ENCODE data around the gene GALM.
"Not testable (repeated sequence)": the region's sequence is repeated elsewhere in the genome, so short reads cannot be mapped to it uniquely, and the experiment has no call there.

The GALM gene

DNA sequence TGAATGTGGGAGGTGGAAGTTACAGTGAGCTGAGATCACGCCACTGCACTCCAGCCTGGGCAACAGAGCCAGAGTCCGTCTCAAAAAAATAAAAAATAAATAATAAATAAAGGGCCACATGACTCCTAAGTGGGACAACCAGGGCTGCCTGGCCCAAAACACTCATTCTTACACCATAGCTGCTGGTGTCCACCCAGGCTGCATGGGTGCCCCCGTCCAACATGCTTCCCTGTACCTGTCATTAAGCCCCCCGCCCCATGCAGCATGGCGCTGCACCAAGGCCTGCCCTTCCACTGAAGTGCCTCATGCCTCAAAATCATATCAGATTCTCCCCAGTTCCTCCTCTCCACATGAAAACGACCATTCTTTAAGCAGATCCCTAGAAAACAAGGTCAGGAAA is 10.8 kb downstream of the GALM start:
- no peak for DNase-seq (ENCODE audit: low read depth in 4 of 4, low spot score in 1 of 4)

DNA sequence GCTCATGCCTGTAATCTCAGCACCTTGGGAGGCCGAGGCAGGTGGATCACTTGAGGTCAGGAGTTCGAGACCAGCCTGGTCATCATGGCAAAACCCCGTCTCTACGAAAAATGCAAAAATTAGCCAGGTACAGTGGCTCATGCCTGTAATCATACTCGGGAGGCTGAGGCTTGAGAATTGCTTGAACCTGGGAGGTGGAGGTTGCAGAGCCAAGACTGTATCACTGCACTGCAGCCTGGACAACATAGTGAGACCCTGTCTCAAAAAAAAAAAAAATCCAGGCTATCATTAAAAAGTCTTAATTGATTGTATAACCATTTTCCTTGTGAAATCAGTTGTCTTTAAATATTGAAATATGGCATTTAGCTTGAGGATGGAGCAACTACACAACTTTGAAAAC is 15.0 kb downstream of the GALM start:
- not testable (repeated sequence) for DNase-seq (ENCODE audit: low read depth in 4 of 4, low spot score in 1 of 4)

- DNase-seq (ENCODE audit: low read depth in 4 of 4, low spot score in 1 of 4) = no peak
Observed at GRCh38 chr2:38682008-38682575, 16.2 kb downstream of the GALM start.

GRCh38 chr2:38682620-38683019 is 16.7 kb downstream of the GALM start:
- not testable (repeated sequence) for DNase-seq (ENCODE audit: low read depth in 4 of 4, low spot score in 1 of 4)

GRCh38 chr2:38683766-38684165 is 17.9 kb downstream of the GALM start:
- no peak for DNase-seq (ENCODE audit: low read depth in 4 of 4, low spot score in 1 of 4)

DNA sequence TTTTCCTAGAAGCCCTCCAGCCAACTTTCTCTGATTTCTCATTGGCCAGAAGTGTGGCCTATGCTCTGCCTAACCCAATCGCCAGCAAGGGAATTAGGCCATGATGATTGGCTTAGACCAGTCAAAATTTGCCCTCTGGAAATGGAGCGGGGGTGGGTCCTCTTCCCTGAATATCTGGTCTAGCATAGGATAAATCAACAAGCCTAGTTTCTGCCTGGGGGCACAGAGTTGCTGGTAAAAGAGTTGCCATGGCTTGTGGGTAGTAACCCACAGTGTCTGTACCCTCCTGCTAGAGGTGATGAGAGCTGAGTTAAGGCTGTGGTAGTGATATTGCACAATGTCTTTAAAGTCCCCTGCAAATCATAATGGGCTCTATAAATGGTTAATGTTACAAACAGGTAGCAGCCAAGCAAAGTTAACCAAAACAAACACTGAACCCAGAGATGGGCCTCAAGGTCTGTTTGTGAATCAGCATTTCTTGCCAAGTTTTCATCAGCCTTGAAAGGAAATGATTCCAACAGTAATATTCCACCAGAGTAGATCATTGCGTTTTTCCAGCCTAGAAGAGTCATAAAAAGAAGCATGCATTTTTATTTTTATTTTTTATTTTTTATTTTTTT is 19.3 kb downstream of the GALM start:
- no peak for DNase-seq (ENCODE audit: low read depth in 4 of 4, low spot score in 1 of 4)

DNA sequence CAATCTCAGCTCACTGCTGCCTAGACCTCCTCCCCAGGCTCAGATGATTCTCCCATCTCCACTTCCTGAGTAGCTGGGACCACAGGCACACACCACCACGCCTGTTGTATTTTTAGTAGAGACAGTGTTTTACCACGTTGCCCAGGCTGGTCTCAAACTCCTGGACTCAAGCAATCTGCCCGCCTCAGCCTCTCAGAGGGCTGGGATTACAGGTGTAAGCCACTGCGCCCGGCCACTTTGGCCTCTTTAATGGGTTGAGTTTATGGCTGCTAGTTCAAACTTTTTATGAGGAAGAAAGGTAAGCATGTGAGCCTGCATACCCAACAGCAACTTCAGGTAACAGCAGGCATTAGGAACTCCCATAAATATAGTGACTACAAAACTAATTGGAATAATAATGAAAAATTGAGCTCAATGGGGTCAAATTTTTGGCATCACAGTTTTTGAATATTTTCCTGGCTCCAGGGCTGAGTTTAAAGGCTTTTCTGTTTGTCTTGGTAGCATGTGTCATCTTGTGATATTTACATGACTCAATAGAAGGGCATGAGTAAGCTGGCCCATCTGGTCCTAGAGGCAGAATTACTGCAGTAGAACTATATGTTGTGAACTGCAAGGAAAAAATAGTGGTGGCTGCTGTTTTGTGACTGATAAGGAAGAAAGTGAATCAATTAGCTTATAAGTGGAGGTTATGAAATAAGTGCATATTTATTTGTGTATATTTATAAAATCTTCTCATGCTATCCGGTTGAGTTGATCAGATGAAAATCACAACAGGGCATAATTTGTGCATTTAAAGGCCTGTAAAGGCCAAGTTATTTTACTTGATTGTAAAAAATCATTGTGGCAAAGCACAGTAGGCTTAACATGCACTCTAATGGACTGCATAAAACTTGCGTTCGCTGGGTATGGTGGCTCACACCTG is 24.8 kb downstream of the GALM start:
- DNase-seq (ENCODE audit: low read depth in 4 of 4, low spot score in 1 of 4) = no peak

GRCh38 chr2:38691994-38692393 is 26.1 kb downstream of the GALM start:
- no peak for DNase-seq (ENCODE audit: low read depth in 4 of 4, low spot score in 1 of 4)

GRCh38 chr2:38692636-38693318 is 26.9 kb downstream of the GALM start:
- no peak for DNase-seq (ENCODE audit: low read depth in 4 of 4, low spot score in 1 of 4)

- no peak for DNase-seq (ENCODE audit: low read depth in 4 of 4, low spot score in 1 of 4)
Observed at GRCh38 chr2:38697116-38697840, 31.4 kb downstream of the GALM start.

DNA sequence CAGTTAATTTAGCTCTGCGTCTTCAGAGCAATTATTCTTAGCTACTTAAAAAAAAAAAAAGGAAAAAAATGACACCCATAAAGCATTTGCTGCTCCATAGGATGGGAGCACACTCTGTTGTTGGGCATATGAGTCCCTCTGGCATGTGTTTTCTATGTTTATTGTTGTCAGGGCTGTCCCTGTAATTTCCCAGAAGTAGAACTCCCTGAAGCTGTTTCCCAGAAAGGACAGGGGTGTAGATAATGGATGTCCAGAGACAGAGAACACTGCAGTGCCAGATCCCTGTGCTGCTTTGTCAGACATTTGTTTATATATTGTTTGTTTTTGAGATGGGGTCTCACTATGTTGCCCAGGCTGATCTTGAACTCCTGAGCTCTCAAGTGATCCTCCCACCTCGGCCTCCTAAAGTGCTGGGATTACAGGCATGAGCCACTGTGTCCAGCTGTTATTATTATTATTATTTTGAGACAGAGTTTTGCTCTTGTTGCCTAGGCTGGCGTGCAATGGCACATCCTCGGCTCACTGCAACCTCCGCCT is 32.6 kb downstream of the GALM start:
- no peak for DNase-seq (ENCODE audit: low read depth in 4 of 4, low spot score in 1 of 4)

DNA sequence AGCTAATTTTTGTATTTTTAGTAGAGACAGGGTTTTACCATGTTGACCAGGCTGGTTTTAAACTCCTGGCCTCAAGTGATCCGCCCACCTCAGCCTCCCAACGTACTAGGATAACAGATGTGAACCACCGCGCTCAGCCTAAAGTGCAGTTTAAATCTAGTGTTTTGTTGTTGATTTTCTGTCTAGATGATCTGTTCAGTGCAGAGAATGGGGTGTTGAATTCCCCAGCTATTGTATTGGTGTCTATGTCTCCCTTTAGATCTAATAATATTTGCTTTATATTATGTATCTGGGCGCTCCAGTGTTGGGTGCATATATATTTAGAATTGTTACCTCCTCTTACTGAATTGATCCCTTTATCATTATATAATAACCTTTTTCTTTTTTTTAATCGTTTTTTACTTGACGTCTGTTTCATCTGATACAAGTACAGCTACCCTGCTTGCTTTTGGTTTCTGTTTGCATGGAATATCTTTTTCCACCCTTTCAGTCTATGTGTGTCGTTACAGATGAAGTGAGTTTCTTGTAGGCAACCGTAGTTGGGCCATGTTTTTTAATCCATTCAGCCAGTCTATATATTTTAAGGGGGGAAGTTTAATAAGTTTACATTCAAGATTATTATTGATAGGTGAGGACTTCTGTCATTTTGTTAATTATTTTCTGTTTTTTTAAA is 34.3 kb downstream of the GALM start:
- no peak for DNase-seq (ENCODE audit: low read depth in 4 of 4, low spot score in 1 of 4)

GRCh38 chr2:38700881-38701458 is 35.1 kb downstream of the GALM start:
- no peak for DNase-seq (ENCODE audit: low read depth in 4 of 4, low spot score in 1 of 4)

- DNase-seq (ENCODE audit: low read depth in 4 of 4, low spot score in 1 of 4) = no peak
Observed at GRCh38 chr2:38701542-38701941, 35.6 kb downstream of the GALM start.

DNA sequence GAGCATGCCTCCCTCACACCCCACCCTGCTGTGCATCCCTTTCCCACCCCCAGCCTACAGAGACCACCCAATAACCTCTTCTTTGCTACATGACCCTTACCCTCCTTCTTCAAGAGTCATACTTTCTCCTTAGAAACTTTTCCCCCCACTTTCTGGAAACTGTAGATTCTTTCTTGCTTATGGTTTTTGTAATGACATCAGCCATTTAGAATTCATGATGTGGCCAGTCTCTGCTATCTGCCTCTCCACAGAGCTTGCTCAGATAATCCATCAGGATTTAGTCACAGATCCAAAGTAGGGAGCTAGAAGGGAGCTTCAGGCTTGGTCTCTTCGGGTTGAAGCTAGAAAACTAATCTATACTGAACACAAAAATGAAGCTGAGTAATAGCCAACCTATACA is 36.5 kb downstream of the GALM start:
- no peak for DNase-seq (ENCODE audit: low read depth in 4 of 4, low spot score in 1 of 4)

GRCh38 chr2:38703336-38703735 is 37.4 kb downstream of the GALM start:
- not testable (repeated sequence) for DNase-seq (ENCODE audit: low read depth in 4 of 4, low spot score in 1 of 4)

DNA sequence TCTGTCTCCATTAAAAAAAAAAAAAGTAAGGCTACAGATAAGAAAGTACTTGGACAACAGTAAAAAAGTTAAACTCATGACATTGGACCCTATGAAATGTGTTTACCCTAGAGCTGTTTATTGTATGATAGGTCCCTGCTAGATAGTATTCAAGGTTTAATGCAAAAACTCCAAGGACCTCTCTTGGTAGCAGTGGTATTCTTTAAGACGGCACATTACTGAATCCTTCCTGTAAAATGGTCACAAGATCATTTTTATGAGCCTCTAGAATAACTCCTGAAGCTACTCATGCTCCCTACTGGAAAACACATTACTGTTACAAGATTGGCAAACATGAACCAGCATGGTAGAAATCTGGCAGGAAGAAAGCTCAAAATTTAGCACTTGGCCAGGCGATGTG is 38.8 kb downstream of the GALM start:
- DNase-seq (ENCODE audit: low read depth in 4 of 4, low spot score in 1 of 4) = no peak

GRCh38 chr2:38706846-38707345 is 41.0 kb downstream of the GALM start:
- DNase-seq (ENCODE audit: low read depth in 4 of 4, low spot score in 1 of 4) = no peak

DNA sequence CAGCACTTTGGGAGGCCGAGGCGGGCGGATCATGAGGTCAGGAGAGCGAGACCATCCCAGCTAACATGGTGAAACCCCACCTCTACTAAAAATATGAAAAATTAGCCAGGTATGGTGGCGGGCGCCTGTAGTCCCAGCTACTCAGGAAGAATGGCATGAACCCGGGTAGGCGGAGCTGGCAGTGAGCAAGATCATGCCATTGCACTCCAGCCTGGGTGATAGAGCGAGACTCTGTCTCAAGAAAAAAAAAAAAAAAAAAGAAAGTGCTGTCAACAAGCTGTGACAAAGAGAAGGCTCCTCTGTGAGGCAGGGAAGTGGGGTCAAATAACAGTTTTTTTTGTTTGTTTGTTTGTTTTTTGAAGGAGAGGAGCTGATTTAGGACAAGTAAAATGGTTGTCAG is 42.6 kb downstream of the GALM start:
- DNase-seq (ENCODE audit: low read depth in 4 of 4, low spot score in 1 of 4) = not testable (repeated sequence)

Measured in stimulated activated CD4-positive, alpha-beta T cell treated with anti-CD3 and anti-CD28 coated beads, Interleukin-1b, Interleukin-23, amount 100 ng/mL, for 24 hours (primary cell).